ENCODE results near the gene FBLN2.
"Not testable (repeated sequence)": the region's sequence is repeated elsewhere in the genome, so short reads cannot be mapped to it uniquely, and the experiment has no call there.

The FBLN2 gene

DNA sequence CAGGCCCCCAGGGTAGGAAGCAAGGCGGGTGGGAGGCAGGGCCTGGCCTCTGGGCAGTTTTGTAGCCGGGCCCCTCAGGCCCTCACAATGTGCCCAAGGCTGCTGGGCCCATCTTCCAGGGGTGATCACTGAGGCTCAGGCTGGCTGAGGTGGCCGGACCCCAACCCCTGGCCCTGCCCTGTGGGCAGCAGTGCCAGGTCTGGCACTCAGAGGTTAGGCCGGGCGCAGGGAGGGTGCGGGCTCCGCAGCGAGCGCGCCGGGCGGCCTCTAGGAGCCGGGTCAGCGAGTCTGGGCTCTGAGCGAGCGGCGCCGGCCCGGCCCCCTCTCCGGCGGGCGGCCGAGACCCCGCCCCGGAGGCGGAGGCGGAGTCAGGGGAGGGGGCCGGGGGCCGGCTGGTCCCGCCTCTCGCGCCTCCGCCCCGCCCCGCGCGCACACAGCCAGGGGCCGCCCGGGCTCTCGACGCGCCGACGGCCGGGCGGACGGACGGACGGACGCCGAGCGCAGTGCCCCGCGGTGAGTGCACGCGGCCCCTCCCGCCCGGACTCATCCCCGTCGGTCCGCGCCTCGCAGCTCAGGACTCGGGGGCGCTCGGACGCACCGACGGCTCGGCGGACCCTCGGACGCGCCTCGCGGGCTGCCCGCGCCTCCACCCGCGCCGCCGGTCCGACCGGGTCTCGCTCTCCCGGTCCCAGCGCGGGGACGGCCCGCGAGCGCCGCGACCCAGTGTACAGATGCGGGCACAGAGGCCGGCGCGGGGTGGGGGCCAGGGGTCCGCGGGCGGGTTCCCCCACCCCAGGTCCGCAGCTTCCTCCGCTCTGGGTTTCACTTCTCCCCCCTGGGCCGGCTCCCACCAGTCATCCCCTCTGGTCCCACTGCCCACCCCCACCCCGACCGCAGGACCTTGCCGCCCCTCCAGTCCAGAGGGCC, at the start of gene FBLN2:
Gene FBLN2, plus strand, starts transcription at position 430 of the 927 bp plus-strand sequence. CDS start 21,231 bp downstream, outside the sequence.
- DNase-seq (ENCODE audit: low spot score): no peak

DNA sequence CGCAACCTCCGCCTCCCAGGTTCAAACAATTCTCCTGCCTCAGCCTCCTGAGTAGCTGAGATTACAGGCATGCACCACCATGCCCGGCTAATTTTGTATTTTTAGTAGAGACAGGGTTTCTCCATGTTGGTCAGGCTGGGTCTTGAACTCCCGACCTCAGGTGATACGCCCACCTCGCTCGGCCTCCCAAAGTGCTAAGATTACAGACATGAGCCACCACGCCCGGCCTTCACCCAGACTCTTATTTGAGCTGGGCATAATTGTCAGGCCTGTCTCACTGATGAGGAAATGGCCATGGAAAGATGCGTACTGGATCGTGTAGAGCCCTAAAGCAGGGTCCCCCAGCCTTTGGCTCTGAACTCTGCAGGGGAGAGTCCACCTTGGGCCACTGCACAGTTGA, 49.7 kb upstream of the FBLN2 start:
- DNase-seq (ENCODE audit: low spot score): not testable (repeated sequence)

DNA sequence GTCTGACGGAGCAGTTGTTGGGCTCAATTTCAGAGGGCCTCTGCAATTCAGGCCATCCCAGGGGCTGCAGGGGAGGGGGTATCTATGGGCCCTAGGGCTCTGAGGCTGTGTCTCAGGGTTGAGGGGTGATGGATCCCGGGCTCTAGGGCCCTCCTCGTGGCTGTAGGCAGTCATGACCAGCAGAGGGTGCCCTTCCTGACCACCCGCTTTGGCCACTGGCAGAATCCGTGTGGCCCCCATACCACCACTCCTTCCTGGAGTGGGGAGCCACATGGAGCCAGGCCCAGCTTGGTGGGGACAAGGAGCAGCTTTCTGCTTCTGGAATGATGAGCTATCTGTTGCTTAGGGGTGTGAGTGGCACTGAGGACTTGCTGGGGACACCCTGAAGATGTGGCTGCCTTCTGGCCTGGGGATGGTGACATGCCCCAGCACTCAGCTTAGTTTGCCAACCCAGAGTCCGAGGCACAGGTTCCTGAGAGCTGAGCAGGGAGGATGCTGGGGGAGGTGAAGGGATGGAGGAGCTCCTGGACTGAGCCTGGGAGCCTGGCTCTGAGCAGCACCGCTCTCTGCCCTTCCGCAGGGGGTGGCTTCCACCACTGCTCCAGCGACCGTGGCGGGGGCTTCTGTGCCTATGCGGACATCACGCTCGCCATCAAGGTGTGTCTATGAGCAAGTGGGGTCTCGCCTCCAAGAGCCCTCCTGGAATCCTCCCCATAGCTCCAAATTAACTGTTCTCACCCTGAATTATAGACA, 48.6 kb upstream of the FBLN2 start:
- DNase-seq (ENCODE audit: low spot score): no peak

DNA sequence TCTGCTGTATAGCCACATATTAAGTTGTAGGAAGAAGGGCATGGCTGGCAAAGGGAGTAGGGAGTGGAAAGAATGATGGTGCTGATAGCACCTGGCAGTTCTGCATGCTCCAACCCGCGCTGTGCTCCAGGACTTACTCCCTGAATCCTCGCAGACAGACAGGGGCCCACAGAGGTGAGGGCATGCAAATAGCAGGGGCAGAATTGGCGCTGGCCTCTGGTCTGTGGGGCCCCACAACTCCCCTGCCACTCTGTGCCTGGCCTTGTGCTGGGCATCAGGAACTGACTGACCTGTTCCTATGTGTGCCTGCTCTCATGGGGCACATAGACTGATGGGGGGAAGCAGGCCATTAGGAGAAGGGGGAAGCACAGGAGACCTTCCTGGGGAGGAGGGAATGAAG, 47.9 kb upstream of the FBLN2 start:
- DNase-seq (ENCODE audit: low spot score): no peak

DNA sequence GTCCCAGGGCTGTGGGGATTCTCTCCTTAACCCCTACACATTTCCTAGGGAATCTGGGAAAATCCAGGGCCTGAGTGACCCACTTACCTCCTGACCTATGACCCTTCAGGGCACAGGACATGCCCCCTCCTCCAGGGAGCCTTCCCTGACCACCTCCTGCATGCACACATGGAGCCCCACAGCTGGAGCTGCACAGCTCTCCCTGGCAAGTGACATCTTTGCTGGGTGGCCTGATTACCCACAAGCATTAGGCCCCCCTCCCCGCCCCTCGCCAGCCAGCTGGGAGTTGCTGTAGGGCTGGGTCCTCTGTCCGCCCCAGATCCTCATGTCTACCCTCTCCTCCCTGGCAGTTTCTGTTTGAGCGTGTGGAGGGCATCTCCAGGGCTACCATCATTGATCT, 47.4 kb upstream of the FBLN2 start:
- no peak for DNase-seq (ENCODE audit: low spot score)

DNA sequence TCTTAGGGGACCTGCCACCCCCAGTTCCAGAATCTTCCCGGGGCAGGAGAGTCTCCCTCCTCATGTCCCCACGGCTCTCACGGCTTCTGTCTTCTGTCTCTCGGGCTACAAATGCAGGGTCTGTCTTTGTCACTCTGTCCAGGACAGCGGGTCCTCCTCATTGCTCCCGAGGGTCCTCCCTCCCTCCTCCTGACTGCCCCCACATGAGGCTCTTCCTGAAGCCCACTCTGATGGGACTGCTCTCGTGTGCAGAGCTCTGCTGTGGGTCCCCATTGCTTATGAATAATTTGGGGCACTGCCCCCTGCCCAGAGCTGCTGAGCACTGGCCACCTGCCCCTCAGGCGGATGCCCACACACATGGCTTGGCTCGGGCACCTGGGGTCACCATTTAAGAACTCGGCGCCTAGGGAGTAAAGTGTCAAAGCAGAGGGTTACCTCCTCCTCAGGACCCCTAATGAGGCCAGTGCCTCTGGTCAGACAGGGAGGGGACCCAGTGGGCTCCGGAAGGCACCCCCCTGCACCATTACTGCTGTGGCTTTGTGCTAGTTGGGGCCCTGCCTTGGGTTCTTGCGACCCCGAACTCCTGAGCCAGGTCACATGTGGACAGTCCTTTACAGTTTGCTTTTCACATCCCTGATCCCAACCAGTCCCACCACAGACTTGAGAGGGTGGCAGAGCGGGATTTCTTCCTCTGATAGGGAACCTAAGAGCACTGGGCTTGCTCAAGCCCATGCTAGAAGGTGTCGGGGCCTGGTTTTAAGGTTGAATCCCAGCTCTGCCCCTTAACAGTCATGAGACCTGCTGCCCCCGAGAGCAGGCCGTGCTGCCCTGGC, 46.8 kb upstream of the FBLN2 start:
- DNase-seq (ENCODE audit: low spot score): no peak

DNA sequence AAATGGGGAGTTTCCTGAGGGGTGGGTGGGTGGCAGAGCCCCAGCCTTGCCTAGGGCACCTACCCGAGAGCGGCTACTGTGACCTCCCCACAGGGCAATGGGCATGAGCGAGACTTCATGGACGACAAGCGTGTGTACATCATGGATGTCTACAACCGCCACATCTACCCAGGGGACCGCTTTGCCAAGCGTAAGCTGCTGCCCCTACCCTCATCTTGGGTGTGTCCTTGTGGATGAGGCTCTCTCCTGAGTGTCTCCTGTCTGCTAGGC, 46.2 kb upstream of the FBLN2 start:
- no peak for DNase-seq (ENCODE audit: low spot score)

DNA sequence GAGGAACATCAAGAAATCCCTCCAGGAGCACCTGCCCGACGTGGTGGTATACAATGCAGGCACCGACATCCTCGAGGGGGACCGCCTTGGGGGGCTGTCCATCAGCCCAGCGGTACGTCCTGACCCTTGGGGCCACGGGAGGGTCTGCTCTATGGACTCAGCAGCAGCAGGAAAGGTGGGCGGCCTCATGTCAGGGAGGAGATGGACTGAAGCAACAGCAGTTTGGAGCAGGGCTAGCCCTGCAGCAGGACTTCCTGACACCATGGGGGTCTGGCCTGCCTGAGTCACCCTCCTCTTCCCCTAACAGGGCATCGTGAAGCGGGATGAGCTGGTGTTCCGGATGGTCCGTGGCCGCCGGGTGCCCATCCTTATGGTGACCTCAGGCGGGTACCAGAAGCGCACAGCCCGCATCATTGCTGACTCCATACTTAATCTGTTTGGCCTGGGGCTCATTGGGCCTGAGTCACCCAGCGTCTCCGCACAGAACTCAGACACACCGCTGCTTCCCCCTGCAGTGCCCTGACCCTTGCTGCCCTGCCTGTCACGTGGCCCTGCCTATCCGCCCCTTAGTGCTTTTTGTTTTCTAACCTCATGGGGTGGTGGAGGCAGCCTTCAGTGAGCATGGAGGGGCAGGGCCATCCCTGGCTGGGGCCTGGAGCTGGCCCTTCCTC, 44.6 kb upstream of the FBLN2 start:
- DNase-seq (ENCODE audit: low spot score): no peak

DNA sequence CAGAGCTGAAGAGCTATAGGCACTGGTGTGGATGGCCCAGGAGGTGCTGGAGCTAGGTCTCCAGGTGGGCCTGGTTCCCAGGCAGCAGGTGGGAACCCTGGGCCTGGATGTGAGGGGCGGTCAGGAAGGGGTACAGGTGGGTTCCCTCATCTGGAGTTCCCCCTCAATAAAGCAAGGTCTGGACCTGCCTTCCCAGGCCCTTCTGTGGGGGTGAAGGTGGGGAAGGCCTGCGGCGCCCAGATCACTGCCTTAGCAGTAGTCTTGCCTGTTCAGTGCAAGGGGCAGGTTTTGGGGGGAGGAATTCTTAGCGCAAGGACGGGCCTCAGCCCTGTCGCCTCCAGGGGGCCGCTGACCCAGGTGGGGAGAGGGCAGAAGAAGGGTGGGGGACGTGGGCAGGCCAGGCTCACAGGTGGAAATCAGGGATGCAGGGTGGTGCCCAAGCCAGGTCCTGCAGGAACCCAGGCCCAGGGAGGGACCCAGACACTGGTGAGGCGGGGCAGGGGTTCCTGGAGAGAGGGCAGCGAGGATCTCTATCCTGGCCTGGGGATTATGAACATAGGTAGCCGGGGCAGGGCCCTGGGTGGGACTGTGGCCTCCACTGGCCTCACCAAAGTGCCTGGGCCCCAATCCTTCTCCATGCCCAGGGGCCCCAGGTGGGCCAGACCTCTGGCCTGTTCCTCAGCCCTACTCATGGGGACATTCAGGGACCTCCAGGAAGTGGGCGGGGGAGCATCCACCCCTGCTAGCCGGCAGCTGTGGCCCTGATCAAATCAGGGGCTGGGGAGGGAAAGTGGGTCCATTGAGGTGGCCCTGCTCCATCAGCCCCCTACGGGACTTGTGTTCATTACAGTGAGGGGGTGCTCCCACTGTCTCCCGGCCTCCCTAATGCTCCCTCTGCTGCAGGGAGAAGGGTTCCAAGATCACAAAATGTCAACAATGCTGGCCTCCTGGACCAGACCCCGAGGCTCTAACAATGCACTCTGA, 43.5 kb upstream of the FBLN2 start:
- no peak for DNase-seq (ENCODE audit: low spot score)

DNA sequence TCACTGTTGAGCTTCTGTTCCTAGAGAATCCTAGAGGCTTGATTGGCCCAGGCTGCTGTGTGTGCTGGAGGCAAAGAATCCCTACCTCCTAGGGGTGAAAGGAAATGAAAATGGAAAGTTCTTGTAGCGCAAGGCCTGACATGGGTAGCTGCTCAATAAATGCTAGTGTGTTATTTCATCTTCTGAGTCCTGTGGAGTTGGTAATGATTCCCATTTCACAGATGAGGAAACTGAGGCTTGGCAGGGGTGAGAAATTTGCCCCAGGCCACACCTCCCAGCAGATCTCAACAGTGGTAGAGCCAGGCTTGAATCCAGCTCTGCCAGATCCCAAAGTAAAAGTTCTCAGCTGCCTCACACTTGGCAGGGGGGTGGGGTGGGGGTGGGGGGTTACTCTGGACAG, 42.7 kb upstream of the FBLN2 start:
- DNase-seq (ENCODE audit: low spot score): no peak

DNA sequence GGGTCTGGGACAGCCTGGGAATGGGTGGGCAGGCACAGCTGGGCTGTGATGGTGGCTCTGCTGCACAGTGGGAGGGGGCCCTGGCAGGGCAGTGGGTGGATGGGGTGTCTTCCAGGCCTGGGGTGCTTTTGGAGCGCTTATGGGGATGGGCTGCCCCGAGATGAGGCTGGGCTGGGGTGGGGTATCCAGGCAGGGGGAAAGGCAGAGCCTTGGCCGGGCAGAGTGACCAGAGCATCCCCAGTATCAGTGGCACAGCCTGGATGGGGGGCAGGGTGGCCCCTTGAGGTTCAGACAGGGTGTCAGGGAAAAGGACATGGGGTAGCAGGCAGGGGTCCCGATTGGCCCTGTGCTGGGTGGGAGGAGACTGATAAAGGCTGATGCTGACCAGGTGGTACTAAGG, 42.2 kb upstream of the FBLN2 start:
- no peak for DNase-seq (ENCODE audit: low spot score)

DNA sequence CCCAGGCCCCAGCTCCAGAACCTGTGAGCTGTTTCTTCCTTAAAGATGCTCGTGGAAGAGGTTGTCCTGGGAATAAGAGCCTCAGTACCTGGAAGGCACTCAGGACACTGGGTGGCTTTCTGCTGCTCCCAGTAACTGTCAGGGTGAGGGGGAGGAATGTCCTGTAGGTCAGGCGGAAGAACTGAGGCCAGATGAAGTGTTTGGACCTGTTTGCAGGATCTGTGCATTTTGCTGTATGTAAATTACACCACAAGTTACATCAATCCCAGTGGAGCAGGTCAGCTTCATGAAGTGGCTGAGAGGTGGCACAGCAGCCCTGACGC, 41.7 kb upstream of the FBLN2 start:
- DNase-seq (ENCODE audit: low spot score): no peak

DNA sequence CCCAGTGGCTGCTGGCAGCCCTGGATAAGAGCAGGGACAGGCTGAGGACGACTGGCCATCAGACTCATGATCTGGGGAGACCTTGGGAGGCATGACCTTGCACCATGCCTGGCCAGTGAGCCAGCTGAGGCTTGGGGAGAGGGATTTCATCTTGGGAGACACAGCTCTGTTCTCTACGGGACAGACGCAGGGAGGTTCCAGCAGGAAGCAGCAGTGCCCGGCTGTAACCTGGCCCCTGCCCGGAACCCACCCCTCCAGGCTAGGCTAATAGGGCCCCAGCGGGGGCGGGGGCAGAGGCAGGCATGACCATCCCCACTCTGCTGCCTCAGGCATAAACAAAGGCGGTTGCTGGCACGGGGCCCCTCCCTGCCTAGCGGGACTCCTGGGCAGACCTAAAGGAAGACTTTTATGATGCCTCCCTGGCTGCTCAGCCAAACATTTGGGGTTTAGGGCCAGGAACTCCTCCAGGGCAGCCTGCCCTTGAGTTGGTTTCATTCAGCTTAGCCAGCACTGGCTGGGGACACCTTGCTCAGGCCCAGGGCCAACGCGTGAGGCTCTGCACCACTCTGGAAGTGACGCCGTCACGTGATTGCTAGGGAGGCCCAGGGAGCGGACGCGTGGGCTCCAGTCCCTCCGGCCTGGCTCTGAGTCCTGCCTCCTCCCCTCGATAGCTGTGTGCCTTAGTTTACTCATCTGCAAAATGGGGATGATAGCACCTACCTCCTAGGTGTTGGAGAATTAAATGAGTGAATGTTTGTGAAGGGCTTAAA, 41.2 kb upstream of the FBLN2 start:
- DNase-seq (ENCODE audit: low spot score): no peak

DNA sequence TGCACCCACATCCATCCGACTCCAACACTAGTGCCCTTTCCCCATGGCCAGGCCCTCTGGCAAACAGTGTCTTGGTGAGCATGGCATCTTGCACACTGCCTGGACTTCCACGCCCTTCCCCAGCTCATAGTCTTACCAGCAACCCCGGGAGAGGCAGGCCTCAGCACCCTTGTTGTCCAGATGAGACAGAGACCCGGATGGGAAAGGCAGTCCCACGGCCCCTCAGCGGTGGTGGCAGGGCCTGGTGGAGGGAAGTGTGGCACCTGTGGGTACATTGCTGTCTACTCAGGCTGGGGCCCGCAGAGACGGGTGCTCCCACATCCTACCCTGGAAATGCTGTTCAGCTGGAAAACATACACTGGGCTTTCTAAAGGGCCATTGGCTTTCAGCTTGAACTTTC, 40.4 kb upstream of the FBLN2 start:
- no peak for DNase-seq (ENCODE audit: low spot score)

DNA sequence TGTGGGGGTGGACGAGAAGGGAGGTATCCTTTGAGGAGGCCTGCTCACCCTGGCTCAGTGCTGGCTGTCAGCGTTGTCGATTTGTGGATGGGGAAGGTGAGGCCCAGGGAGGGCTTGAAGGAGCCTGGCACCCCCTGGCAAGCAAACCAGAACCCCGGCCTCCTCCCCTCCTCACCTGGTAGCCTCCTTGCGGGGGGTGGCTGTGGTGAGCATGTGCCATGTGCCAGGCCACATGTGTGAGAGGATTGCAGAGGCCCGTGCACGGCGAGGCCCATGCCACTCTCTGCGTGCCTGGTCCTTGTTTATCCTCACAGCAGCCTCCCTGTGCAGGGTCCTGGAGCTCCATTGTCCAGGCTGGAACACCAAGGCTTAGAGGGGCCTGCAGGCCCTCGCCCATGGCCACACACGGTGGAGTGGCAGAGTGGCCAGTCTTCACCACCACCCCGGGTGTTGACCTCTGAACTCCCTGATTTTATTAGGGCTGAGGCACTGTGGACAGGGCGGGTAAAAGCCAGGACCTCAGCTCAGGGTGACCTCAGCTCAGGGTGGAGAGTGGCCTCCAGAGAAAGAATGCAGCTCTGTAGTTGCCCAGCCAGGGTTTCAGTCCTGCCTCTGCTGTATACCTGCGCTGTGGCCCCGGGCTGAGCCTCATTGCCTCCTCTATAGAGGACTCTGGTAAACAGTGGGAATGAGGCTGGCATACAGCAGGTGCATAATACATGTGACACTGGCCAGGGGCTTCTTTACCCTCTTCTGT, 39.7 kb upstream of the FBLN2 start:
- no peak for DNase-seq (ENCODE audit: low spot score)

DNA sequence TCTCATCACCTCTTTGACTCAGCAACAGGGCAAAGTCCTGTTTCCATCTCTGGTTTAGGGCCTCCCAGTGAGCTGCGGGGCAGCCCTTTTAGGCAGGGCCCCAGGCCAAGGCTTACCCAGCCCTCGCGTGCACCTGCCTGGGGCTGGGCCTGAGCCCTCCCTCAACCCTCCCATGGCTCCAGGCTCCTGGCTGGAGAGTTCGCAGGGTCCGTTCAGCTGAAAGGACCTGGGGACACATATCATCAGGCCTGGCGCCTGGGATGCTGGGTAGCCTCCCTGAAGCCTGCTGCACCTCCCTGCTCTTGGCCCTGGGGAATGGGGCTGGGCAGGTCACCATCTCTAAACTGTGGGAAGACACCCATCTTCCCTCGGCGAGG, 39.1 kb upstream of the FBLN2 start:
- DNase-seq (ENCODE audit: low spot score): no peak

DNA sequence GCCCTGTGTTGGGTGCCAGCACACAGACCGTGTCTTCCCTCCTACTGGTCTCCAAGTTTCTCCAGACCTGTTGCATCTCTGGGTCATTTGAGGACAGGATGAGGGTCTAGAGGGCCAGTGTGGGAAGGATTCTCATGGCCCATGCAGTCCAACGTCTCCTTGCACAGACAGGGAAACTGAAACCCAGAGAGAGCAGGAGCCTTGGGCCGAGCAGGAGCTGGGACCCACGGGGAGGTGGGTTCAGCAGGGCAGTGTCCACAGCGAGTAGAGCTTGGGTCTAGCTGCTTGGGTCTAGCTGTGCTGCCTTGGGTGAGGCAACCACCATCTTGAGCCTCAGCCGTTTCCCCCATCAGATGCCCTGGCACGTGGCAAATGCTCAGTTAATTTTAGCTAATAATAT, 36.5 kb upstream of the FBLN2 start:
- no peak for DNase-seq (ENCODE audit: low spot score)

DNA sequence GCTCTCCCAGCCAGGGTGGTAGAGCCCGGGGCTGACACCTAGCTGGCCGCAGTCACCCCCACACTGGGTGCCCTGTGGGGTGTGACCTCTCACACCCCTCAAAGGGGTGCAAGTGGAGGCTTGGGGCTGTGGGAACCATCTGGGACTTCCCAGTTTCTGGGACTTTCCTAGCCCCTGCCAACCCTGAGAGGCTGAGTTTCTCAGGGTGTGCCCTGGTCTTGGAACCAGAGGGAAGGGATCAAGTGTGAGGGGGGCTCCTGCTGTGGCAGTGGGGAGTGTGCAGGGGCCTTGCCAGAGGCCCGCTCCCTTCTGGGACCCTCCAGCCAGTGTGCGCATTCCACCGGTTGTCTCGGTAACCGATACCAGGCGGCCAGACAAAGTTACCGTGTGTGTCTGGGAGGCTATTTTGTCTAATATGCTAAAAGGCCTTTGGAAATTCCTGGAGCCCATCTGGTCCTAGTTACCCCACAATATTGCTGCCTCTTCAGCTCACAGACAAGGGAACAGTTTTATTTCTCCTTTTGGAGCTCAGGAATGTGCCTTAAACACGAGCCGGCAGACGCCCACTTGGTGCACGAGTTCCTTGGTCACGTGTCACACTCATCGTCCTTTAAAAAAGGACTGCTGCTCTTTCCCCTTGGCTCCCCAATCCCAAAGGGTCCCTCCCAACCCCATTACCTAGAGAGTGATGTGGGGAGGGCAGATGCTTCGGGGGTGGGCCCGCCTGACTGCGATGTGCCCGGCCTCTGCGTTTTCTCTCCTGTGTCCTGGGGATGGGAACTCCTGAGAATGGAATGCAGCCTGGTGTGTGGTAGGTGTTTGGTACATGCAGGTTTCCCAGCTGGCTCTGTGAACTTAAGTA, 35.6 kb upstream of the FBLN2 start:
- no peak for DNase-seq (ENCODE audit: low spot score)
